Right atrium auricular region (tissue), 2 donors: ENCODE data around the gene EEF1A2. TPM values are rescaled to one million over a fixed set of nuclear protein-coding genes. Genes with fewer than 3 reads are reported as not detected.

Experiments used
- DNase-seq: peaks from one replicate; pipeline ENCODE4 v3.0.0-alpha.2; 2019; ENCODE audit warnings: low spot score
- H3K27ac ChIP-seq, 2 donors: fragments of 200-600 bp; sonication (generic); 1 replicate in 1 of 2; 2 replicates in 1 of 2; pipeline ENCODE4 v1.5.1; 2016 to 2019
- H3K27me3 ChIP-seq, 2 donors: fragments of 200-600 bp; sonication (generic); one replicate each; pipeline versions ENCODE4 v1.5.1 to v1.6.0; 2017 to 2019
- H3K36me3 ChIP-seq: fragments of 200-600 bp; sonication (generic); one replicate; pipeline ENCODE4 v1.5.1; 2016
- H3K4me1 ChIP-seq, 2 donors: fragments of 200-600 bp; sonication (generic); one replicate each; pipeline versions ENCODE4 v1.5.1 to v1.6.0; 2017 to 2019
- H3K4me3 ChIP-seq, 2 donors: fragments of 200-600 bp; sonication (generic); 1 replicate in 1 of 2; 2 replicates in 1 of 2; pipeline ENCODE4 v1.5.1; 2017 to 2019; ENCODE audit warnings: mild to moderate bottlenecking in 1 of 2, moderate library complexity in 1 of 2
- H3K9me3 ChIP-seq, 2 donors: fragments of 200-600 bp; sonication (generic); one replicate each; pipeline ENCODE4 v1.5.1; 2019
- CTCF ChIP-seq, 2 donors: fragments of 200-600 bp; sonication (generic); IDR thresholded peaks; one replicate each; pipeline ENCODE4 v1.5.1; 2019; ENCODE audit warnings: antibody characterized with exemption in 2 of 2
- total RNA-seq, 2 donors: library from RNA; depleted of rRNA; stranded (reverse); fragments of >200 nt; gene quantifications; one replicate each; pipeline ENCODE4 v1.1.0, GENCODE V29; 2016

EEF1A2 gene
- total RNA-seq, 2 donors from 2014 or later, result 797 to 886 TPM

- Histone ChIP-seq H3K9me3 (peaks cover 0 to 13% of the 10 kb centered on the region in 2 donors), H3K4me1 (peaks cover 0 to 41% of the 10 kb centered on the region in 2 donors), H3K4me3 (no peak overlapping the region), H3K36me3 (no peaks in the 10 kb centered on the region), H3K27me3 (peaks cover 0 to 12% of the 10 kb centered on the region in 2 donors), H3K27ac (peak overlapping the region; percentile 92 to 97)
- no peak for DNase-seq
- TF ChIP-seq CTCF (IDR thresholded peaks at IDR 0.05), result no peak
Observed at GRCh38 chr20:63502671-63503172, 3.8 kb upstream of the EEF1A2 start.

GRCh38 chr20:63501818-63502670 is 3.2 kb upstream of the EEF1A2 start:
- Histone ChIP-seq H3K4me1 (peaks cover 0 to 48% of the 10 kb centered on the region in 2 donors), H3K27me3 (peaks cover 0 to 13% of the 10 kb centered on the region in 2 donors), H3K4me3 (peak overlapping the region in 1 of 2 donors; percentile 7), H3K27ac (peak overlapping the region; percentile 92 to 97), H3K9me3 (peaks cover 0 to 13% of the 10 kb centered on the region in 2 donors), H3K36me3 (no peaks in the 10 kb centered on the region)
- TF ChIP-seq CTCF (IDR thresholded peaks at IDR 0.05), result no peak
- no peak for DNase-seq

- no peak for TF ChIP-seq CTCF (IDR thresholded peaks at IDR 0.05)
- DNase-seq, result no peak
- Histone ChIP-seq H3K9me3 (peaks cover 0 to 13% of the 10 kb centered on the region in 2 donors), H3K36me3 (no peaks in the 10 kb centered on the region), H3K4me3 (peak overlapping the region in 1 of 2 donors; percentile 7), H3K27ac (peak overlapping the region; percentile 92 to 97), H3K27me3 (peaks cover 0 to 13% of the 10 kb centered on the region in 2 donors), H3K4me1 (peaks cover 0 to 55% of the 10 kb centered on the region in 2 donors)
Observed at GRCh38 chr20:63500902-63501817, 2.3 kb upstream of the EEF1A2 start.

GRCh38 chr20:63500151-63500901 is 1.4 kb upstream of the EEF1A2 start:
- Histone ChIP-seq H3K27ac (peak overlapping the region; percentile 92 to 97), H3K27me3 (peaks cover 0 to 13% of the 10 kb centered on the region in 2 donors), H3K4me1 (peaks cover 0 to 63% of the 10 kb centered on the region in 2 donors), H3K36me3 (peaks cover 6% of the 10 kb centered on the region), H3K9me3 (peaks cover 0 to 9% of the 10 kb centered on the region in 2 donors), H3K4me3 (no peak overlapping the region)
- no peak for DNase-seq
- no peak for TF ChIP-seq CTCF (IDR thresholded peaks at IDR 0.05)
